Subcutaneous adipose tissue (tissue), 4 donors: ENCODE results near the gene CLASP1. TPM values are rescaled to one million over a fixed set of nuclear protein-coding genes. Genes with fewer than 3 reads are reported as not detected.

ENCODE experiments used
- CTCF ChIP-seq: fragments of 450-650 bp; IDR thresholded peaks from one replicate; pipeline ENCODE4 v1.5.1; 2016; ENCODE audit warnings: low read depth, mild to moderate bottlenecking, control low read depth, antibody characterized with exemption, moderate library complexity
- total RNA-seq, 4 donors: library from RNA; depleted of rRNA; stranded (reverse); fragments of >200 nt; gene quantifications; one replicate each; pipeline ENCODE4 v1.1.0, GENCODE V29; 2016

CLASP1 gene
- total RNA-seq, 4 donors from 2014 or later, result 94.0 to 166 (median 112) TPM

GRCh38 chr2:121608367-121608766 lies 40.9 kb downstream of the CLASP1 start:
- TF ChIP-seq CTCF, result no peak

- no peak for TF ChIP-seq CTCF
These were observed 43.2 kb downstream of the CLASP1 start for GRCh38 chr2:121605820-121606733.

- TF ChIP-seq CTCF, result no peak
These were observed 46.1 kb downstream of the CLASP1 start for GRCh38 chr2:121603185-121603584.

- no peak for TF ChIP-seq CTCF
These were observed 49.2 kb downstream of the CLASP1 start for GRCh38 chr2:121599963-121600651.

- TF ChIP-seq CTCF, result no peak
These were observed 51.2 kb downstream of the CLASP1 start for GRCh38 chr2:121598087-121598486.

GRCh38 chr2:121596221-121597080 lies 52.8 kb downstream of the CLASP1 start:
- TF ChIP-seq CTCF, result no peak
